ENCODE results near the gene PSMD6. TPM values are rescaled to one million over a fixed set of nuclear protein-coding genes. Genes with fewer than 3 reads are reported as not detected.
A peak's percentile ranks its signal among the peaks of the same experiment; 100 is the strongest.

The PSMD6 gene
- 118 TPM for polyA plus RNA-seq (2013, experiment 1 of 2)
- 132 TPM for polyA plus RNA-seq (2013, experiment 2 of 2)

- WGBS, 2 experiments (ENCODE audit: insufficient coverage in 2 of 2) = 0 to 1% methylated on average over 36 to 53 of the region's 59 CpGs
- Histone ChIP-seq H3K9me3 (ENCODE audit: control insufficient read depth, low read length) (no peaks in the 10 kb centered on the region), H3K4me1 (ENCODE audit: control insufficient read depth, insufficient read depth, low read length, poor library complexity, severe bottlenecking) (no peaks in the 10 kb centered on the region), H3K36me3 (ENCODE audit: control insufficient read depth, insufficient read depth, low read length) (peaks cover 37% of the 10 kb centered on the region), H3K4me3 (ENCODE audit: extremely low read depth, insufficient read depth, low read length, poor library complexity, severe bottlenecking) (peak within 1 kb of the TSS; percentile 99), H3K27ac (ENCODE audit: low read depth, low read length, severe bottlenecking) (peak within 1 kb of the TSS; percentile 90)
Observed at GRCh38 chr3:64023187-64023860, at the start of gene PSMD6. PSMD6 (minus strand) TSS chr3:64023494; CDS start chr3:64023419, 75 bp downstream.

GRCh38 chr3:64072126-64072525 is 48.8 kb upstream of the PSMD6 start:
- H3K36me3 ChIP-seq (ENCODE audit: control insufficient read depth, insufficient read depth, low read length) = no peaks in the 10 kb centered on the region
- no peak overlapping the region for H3K4me3 ChIP-seq (ENCODE audit: extremely low read depth, insufficient read depth, low read length, poor library complexity, severe bottlenecking)
- peaks cover 7% of the 10 kb centered on the region for H3K9me3 ChIP-seq (ENCODE audit: control insufficient read depth, low read length)
- peaks cover 29% of the 10 kb centered on the region for H3K4me1 ChIP-seq (ENCODE audit: control insufficient read depth, insufficient read depth, low read length, poor library complexity, severe bottlenecking)
- 94 to 100% methylated on average over 2 of the region's 2 CpGs for WGBS, 2 experiments (ENCODE audit: insufficient coverage in 2 of 2)
- no peak overlapping the region for H3K27ac ChIP-seq (ENCODE audit: low read depth, low read length, severe bottlenecking)

- Histone ChIP-seq H3K9me3 (ENCODE audit: control insufficient read depth, low read length) (peaks cover 7% of the 10 kb centered on the region), H3K4me3 (ENCODE audit: extremely low read depth, insufficient read depth, low read length, poor library complexity, severe bottlenecking) (no peak overlapping the region), H3K36me3 (ENCODE audit: control insufficient read depth, insufficient read depth, low read length) (no peaks in the 10 kb centered on the region), H3K4me1 (ENCODE audit: control insufficient read depth, insufficient read depth, low read length, poor library complexity, severe bottlenecking) (peaks cover 29% of the 10 kb centered on the region), H3K27ac (ENCODE audit: low read depth, low read length, severe bottlenecking) (no peak overlapping the region)
Observed at GRCh38 chr3:64070704-64071103, 47.4 kb upstream of the PSMD6 start.

- H3K9me3 ChIP-seq (ENCODE audit: control insufficient read depth, low read length) = no peaks in the 10 kb centered on the region
- no peaks in the 10 kb centered on the region for H3K36me3 ChIP-seq (ENCODE audit: control insufficient read depth, insufficient read depth, low read length)
- 94% methylated on average over 8 to 9 of the region's 10 CpGs for WGBS, 2 experiments (ENCODE audit: insufficient coverage in 2 of 2)
- H3K4me1 ChIP-seq (ENCODE audit: control insufficient read depth, insufficient read depth, low read length, poor library complexity, severe bottlenecking) = peaks cover 36% of the 10 kb centered on the region
- H3K4me3 ChIP-seq (ENCODE audit: extremely low read depth, insufficient read depth, low read length, poor library complexity, severe bottlenecking) = no peak overlapping the region
- H3K27ac ChIP-seq (ENCODE audit: low read depth, low read length, severe bottlenecking) = no peak overlapping the region
Observed at GRCh38 chr3:64067506-64068346, 44.4 kb upstream of the PSMD6 start.

- no peaks in the 10 kb centered on the region for H3K9me3 ChIP-seq (ENCODE audit: control insufficient read depth, low read length)
- WGBS, 2 experiments (ENCODE audit: insufficient coverage in 2 of 2) = 97 to 100% methylated on average over 2 of the region's 2 CpGs
- H3K36me3 ChIP-seq (ENCODE audit: control insufficient read depth, insufficient read depth, low read length) = no peaks in the 10 kb centered on the region
- H3K4me3 ChIP-seq (ENCODE audit: extremely low read depth, insufficient read depth, low read length, poor library complexity, severe bottlenecking) = no peak overlapping the region
- H3K27ac ChIP-seq (ENCODE audit: low read depth, low read length, severe bottlenecking) = no peak overlapping the region
- H3K4me1 ChIP-seq (ENCODE audit: control insufficient read depth, insufficient read depth, low read length, poor library complexity, severe bottlenecking) = peaks cover 31% of the 10 kb centered on the region
Observed at GRCh38 chr3:64064804-64065203, 41.5 kb upstream of the PSMD6 start.

GRCh38 chr3:64063983-64064438 is 40.7 kb upstream of the PSMD6 start:
- Histone ChIP-seq H3K27ac (ENCODE audit: low read depth, low read length, severe bottlenecking) (no peak overlapping the region), H3K36me3 (ENCODE audit: control insufficient read depth, insufficient read depth, low read length) (no peaks in the 10 kb centered on the region), H3K4me1 (ENCODE audit: control insufficient read depth, insufficient read depth, low read length, poor library complexity, severe bottlenecking) (peaks cover 31% of the 10 kb centered on the region), H3K9me3 (ENCODE audit: control insufficient read depth, low read length) (no peaks in the 10 kb centered on the region), H3K4me3 (ENCODE audit: extremely low read depth, insufficient read depth, low read length, poor library complexity, severe bottlenecking) (no peak overlapping the region)
- 90% methylated on average over 2 of the region's 2 CpGs; no CpG with 5 or more reads in 1 of the 2 experiments for WGBS, 2 experiments (ENCODE audit: insufficient coverage in 2 of 2)

- Histone ChIP-seq H3K4me3 (ENCODE audit: extremely low read depth, insufficient read depth, low read length, poor library complexity, severe bottlenecking) (no peak overlapping the region), H3K9me3 (ENCODE audit: control insufficient read depth, low read length) (no peaks in the 10 kb centered on the region), H3K4me1 (ENCODE audit: control insufficient read depth, insufficient read depth, low read length, poor library complexity, severe bottlenecking) (peaks cover 31% of the 10 kb centered on the region), H3K36me3 (ENCODE audit: control insufficient read depth, insufficient read depth, low read length) (no peaks in the 10 kb centered on the region), H3K27ac (ENCODE audit: low read depth, low read length, severe bottlenecking) (no peak overlapping the region)
- 33% methylated on average over 2 of the region's 5 CpGs; no CpG with 5 or more reads in 1 of the 2 experiments for WGBS, 2 experiments (ENCODE audit: insufficient coverage in 2 of 2)
Observed at GRCh38 chr3:64063207-64063982, 40.1 kb upstream of the PSMD6 start.

- Histone ChIP-seq H3K4me1 (ENCODE audit: control insufficient read depth, insufficient read depth, low read length, poor library complexity, severe bottlenecking) (peaks cover 30% of the 10 kb centered on the region), H3K27ac (ENCODE audit: low read depth, low read length, severe bottlenecking) (no peak overlapping the region), H3K36me3 (ENCODE audit: control insufficient read depth, insufficient read depth, low read length) (no peaks in the 10 kb centered on the region), H3K4me3 (ENCODE audit: extremely low read depth, insufficient read depth, low read length, poor library complexity, severe bottlenecking) (no peak overlapping the region), H3K9me3 (ENCODE audit: control insufficient read depth, low read length) (no peaks in the 10 kb centered on the region)
- 90 to 91% methylated on average over 2 to 5 of the region's 5 CpGs for WGBS, 2 experiments (ENCODE audit: insufficient coverage in 2 of 2)
Observed at GRCh38 chr3:64061628-64062027, 38.3 kb upstream of the PSMD6 start.

- H3K9me3 ChIP-seq (ENCODE audit: control insufficient read depth, low read length) = no peaks in the 10 kb centered on the region
- H3K4me3 ChIP-seq (ENCODE audit: extremely low read depth, insufficient read depth, low read length, poor library complexity, severe bottlenecking) = no peak overlapping the region
- WGBS, 2 experiments (ENCODE audit: insufficient coverage in 2 of 2) = 90 to 93% methylated on average over 2 to 3 of the region's 3 CpGs
- no peaks in the 10 kb centered on the region for H3K36me3 ChIP-seq (ENCODE audit: control insufficient read depth, insufficient read depth, low read length)
- peaks cover 43% of the 10 kb centered on the region for H3K4me1 ChIP-seq (ENCODE audit: control insufficient read depth, insufficient read depth, low read length, poor library complexity, severe bottlenecking)
- H3K27ac ChIP-seq (ENCODE audit: low read depth, low read length, severe bottlenecking) = no peak overlapping the region
Observed at GRCh38 chr3:64059484-64060175, 36.3 kb upstream of the PSMD6 start.

- H3K4me1 ChIP-seq (ENCODE audit: control insufficient read depth, insufficient read depth, low read length, poor library complexity, severe bottlenecking) = peaks cover 47% of the 10 kb centered on the region
- H3K4me3 ChIP-seq (ENCODE audit: extremely low read depth, insufficient read depth, low read length, poor library complexity, severe bottlenecking) = no peak overlapping the region
- 100% methylated on average over 1 of the region's 4 CpGs for WGBS, 2 experiments (ENCODE audit: insufficient coverage in 2 of 2)
- no peak overlapping the region for H3K27ac ChIP-seq (ENCODE audit: low read depth, low read length, severe bottlenecking)
- H3K9me3 ChIP-seq (ENCODE audit: control insufficient read depth, low read length) = no peaks in the 10 kb centered on the region
- H3K36me3 ChIP-seq (ENCODE audit: control insufficient read depth, insufficient read depth, low read length) = no peaks in the 10 kb centered on the region
Observed at GRCh38 chr3:64058566-64058965, 35.3 kb upstream of the PSMD6 start.
